SK-N-MC (cell line): Measurements from ENCODE around the gene UNC93A.
A peak's percentile ranks its signal among the peaks of the same experiment; 100 is the strongest.
"Not testable (repeated sequence)": the region's sequence is repeated elsewhere in the genome, so short reads cannot be mapped to it uniquely, and the experiment has no call there.

Experiments used
- DNase-seq: peaks from one replicate; pipeline ENCODE4 v3.0.0-alpha.2; 2011; ENCODE audit warnings: low read depth, low spot score
- H3K27ac ChIP-seq: fragments of 200-600 bp; sonication (generic); 2 replicates; pipeline ENCODE4 v1.5.1; 2016; ENCODE audit warnings: mixed run types
- H3K36me3 ChIP-seq: fragments of 200-600 bp; sonication (generic); 2 replicates; pipeline ENCODE4 v1.6.1; 2017; ENCODE audit warnings: antibody characterized with exemption, low read length, mixed read lengths; ENCODE audit not compliant: insufficient read depth
- H3K4me3 ChIP-seq: fragments of 200-600 bp; sonication (generic); 2 replicates; pipeline ENCODE4 v1.5.1; 2016
- H3K9ac ChIP-seq: fragments of 200-600 bp; sonication (generic); 2 replicates; pipeline ENCODE4 v1.8.0; 2017; ENCODE audit warnings: mixed run types, mixed read lengths; ENCODE audit not compliant: insufficient read length
- H3K9me3 ChIP-seq: fragments of 200-600 bp; sonication (generic); 2 replicates; pipeline ENCODE4 v1.6.1; 2017; ENCODE audit warnings: low read depth, mild to moderate bottlenecking, antibody characterized with exemption, low read length, moderate library complexity, mixed read lengths
- EZH2 ChIP-seq: fragments of 200-600 bp; sonication (generic); IDR thresholded peaks from one replicate; pipeline ENCODE4 v1.6.1; 2017; ENCODE audit warnings: antibody characterized with exemption
- FOXP2 ChIP-seq: optimal IDR thresholded peaks from 2 replicates; pipeline ENCODE3; 2011; ENCODE audit warnings: mild to moderate bottlenecking, moderate library complexity; ENCODE audit not compliant: insufficient read depth; ENCODE audit errors: extremely low read length, control extremely low read depth
- POLR2AphosphoS5 ChIP-seq: IDR thresholded peaks from 2 replicates; pipeline ENCODE4 v1.6.1; 2012; ENCODE audit warnings: mild to moderate bottlenecking, low read depth, low read length, borderline replicate concordance

UNC93A gene

DNA sequence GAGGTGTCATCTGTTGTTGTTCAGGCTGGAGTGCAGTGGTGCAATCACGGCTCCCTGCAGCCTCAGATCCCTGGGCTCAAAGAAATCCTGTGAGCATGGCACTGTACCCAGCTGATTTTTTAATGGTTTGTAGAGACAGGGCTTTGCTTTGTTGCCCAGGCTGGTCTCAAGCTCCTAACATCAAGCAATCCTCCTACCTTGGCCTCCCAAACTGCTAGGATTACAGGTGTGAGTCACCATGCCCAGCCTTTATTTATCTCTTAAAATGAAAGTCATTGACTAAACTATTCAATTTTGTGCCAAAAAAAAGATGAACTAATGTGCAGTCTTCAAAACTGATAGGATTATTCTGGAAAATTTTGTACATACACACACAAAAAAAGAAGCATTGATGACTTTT is 38.8 kb upstream of the UNC93A start:
- DNase-seq = no peak
- H3K4me3 ChIP-seq = no peak overlapping the region
- H3K9me3 ChIP-seq = no peaks in the 10 kb centered on the region
- H3K9ac ChIP-seq = no peak overlapping the region
- no peak overlapping the region for H3K27ac ChIP-seq
- H3K36me3 ChIP-seq = no peaks in the 10 kb centered on the region
- no peak for TF ChIP-seq POLR2AphosphoS5
- no peak for TF ChIP-seq FOXP2
- no peak for TF ChIP-seq EZH2

DNA sequence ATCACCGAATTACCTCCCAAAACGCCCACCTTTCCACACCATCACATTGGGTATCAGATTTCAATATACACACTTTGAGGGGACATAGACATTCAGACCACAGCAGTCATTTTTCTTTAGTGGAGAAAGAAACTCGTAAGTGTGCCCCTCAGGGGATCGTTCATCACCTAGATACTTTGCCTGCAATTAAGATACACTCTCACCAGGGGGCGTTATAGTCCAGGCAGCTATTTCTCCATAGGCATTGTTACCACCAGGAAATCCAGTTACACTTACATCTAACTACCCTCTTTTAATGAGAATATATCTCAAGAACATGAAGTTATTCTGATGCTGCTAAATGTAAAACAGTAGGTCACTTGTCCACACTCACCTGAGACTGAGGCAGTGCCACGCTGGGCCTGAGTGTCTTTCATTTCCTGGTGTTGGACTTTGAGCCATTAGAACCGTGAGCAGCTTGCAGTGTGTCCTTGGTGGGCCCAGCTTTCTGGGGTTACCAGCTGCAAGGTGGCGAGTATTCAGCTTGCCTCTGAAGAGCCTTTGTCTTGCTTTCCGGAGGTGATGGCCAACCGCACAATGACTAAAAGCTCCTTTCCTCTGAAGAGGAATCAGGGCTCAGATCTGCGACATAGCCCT is 35.1 kb upstream of the UNC93A start:
- H3K36me3 ChIP-seq = no peaks in the 10 kb centered on the region
- TF ChIP-seq FOXP2 = no peak
- no peak for TF ChIP-seq EZH2
- no peak for TF ChIP-seq POLR2AphosphoS5
- H3K9me3 ChIP-seq = no peaks in the 10 kb centered on the region
- H3K27ac ChIP-seq = no peak overlapping the region
- peak; percentile 5 for DNase-seq
- H3K9ac ChIP-seq = no peak overlapping the region
- no peak overlapping the region for H3K4me3 ChIP-seq

DNA sequence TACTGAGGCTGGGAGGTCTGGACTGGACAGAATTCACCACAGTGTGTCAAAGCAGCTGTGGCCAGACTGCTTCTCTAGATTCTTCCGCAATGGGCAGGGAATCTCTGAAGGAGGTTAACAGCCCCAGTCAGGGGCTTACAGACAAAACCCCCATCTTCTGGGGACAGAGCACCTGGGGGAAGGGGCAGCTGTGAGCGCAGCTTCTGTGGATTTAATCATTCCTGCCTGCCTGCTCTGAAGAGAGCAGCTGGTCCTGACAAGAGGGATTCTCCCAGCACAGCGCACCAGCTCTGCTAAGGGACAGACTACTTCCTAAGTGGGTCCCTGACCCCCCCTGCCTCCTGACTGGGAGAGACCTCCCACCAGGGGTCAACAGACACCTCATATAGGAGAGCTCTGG is 32.5 kb upstream of the UNC93A start:
- Histone ChIP-seq H3K9me3 (no peaks in the 10 kb centered on the region), H3K36me3 (no peaks in the 10 kb centered on the region), H3K4me3 (no peak overlapping the region), H3K27ac (no peak overlapping the region), H3K9ac (no peak overlapping the region)
- TF ChIP-seq POLR2AphosphoS5 (no peak), EZH2 (no peak), FOXP2 (no peak)
- no peak for DNase-seq

DNA sequence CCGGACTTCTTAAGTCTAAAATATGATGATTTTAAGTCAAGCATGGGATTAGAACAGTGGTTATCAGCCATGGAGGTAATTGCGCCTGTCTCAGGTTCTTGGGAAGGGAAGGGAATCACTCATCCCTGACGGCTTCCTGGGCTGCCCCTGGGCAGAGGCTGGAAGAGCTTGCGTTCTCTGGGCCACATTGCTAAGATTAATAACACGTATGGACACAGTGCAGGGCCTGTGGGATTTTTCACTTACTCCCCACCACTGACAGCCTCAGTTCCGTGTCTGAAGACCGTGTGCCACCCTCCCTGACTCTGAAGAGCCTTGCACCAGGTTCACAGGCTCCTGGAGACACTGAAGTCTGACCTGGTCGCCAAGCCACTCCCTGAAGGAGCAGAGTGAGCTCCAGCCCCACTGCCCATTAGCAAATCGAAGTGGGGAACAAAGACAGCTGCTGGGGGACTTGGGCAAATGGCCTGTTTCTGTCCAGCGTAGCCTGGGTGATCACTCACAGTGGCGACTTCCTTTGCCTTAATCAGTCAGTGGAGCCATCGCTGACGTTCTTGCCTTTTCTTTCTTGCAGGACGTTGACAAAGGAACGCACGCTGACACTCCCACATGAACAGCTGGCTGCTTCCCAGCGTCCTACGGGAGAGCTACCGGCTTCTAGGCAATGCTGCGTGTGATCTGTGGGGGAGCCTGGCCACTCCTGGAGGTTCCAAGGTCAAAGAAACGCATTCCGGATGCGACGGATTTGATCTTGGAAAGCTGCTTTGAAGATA is 24.9 kb upstream of the UNC93A start:
- H3K9me3 ChIP-seq, DNase-seq, H3K27ac ChIP-seq, H3K36me3 ChIP-seq, H3K9ac ChIP-seq, H3K4me3 ChIP-seq: not testable (repeated sequence)

DNA sequence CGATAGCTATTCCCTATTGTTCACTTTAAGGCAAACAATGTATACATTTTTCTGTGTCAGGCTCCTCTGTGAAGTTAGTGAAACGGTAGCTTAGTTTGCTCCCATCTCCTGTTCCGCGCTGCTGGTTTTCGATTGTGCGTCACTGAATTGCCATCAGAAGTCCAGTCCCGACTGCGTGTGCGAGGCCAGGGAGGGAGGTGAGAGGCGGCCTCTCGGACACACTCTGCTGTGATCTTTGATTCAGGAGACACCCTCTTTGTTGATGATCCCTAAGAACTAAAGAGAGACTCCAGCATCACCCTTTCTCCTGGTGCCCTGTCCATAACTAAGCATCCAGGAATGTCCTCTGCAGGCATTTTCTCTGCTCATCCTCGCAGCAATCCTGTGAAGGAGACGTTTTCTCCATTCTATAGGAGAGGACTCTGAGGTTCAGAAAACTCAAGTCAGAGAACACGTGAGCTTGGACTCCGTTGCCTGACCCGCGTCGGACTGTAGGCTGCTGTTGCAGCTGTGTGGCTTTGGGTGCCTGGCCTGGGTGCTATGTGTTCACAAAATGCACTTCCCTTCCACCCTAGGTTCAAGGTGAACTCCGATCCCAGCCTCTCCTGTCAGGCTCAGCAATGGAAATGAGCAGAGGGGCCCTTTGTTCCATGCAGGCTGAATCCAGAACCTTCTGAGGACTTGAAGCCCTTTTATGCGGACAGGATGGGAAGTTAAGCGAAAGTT is 24.1 kb upstream of the UNC93A start:
- Histone ChIP-seq H3K4me3 (no peak overlapping the region), H3K9me3 (no peaks in the 10 kb centered on the region), H3K9ac (no peak overlapping the region), H3K36me3 (no peaks in the 10 kb centered on the region), H3K27ac (no peak overlapping the region)
- TF ChIP-seq POLR2AphosphoS5 (no peak), EZH2 (no peak), FOXP2 (no peak)
- DNase-seq = no peak

DNA sequence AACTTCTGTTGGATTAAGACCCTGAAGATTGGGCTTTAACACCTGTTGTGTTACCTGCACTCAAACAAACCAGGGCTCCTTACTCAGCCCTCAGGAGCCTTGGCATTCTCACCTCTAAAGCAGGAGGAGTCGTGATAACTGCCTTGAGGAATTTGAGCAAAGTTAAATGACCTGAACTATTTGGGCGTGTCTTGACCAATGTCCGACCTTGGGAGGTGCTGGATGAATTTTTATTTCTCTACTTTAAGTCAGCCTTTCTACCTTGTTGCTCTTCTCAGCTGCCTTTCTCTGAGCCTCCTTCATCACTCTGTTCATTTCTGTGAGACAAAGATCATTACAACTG is 23.6 kb upstream of the UNC93A start:
- not testable (repeated sequence) for H3K27ac ChIP-seq, H3K36me3 ChIP-seq, DNase-seq, H3K4me3 ChIP-seq, H3K9ac ChIP-seq, H3K9me3 ChIP-seq

DNA sequence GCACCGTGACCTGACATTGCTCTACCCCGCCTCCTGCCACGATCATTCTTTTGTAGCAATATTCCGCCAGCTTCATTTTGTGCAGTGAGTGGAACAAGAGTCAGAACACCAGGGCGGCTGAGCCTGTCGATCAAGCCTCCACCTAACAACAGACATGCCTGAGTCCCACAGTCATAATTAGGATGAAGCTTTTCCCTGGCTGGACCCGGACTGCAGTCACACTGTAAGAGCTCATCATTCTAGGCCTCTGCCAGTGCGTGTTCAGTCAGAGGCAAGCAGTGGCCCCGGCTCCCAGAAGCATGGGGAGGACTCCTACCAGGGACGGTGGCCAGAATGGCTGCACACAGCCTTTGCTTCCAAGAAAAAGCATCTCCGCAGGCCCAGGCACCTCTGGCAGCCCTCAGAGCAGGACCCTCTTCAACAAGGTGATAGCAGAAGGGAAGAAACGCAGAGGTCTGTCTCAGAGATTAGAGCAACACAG is 23.2 kb upstream of the UNC93A start:
- Histone ChIP-seq H3K9me3 (no peaks in the 10 kb centered on the region), H3K27ac (no peak overlapping the region), H3K36me3 (no peaks in the 10 kb centered on the region), H3K4me3 (no peak overlapping the region), H3K9ac (no peak overlapping the region)
- no peak for TF ChIP-seq FOXP2
- TF ChIP-seq POLR2AphosphoS5 = no peak
- TF ChIP-seq EZH2 = no peak
- DNase-seq = no peak

DNA sequence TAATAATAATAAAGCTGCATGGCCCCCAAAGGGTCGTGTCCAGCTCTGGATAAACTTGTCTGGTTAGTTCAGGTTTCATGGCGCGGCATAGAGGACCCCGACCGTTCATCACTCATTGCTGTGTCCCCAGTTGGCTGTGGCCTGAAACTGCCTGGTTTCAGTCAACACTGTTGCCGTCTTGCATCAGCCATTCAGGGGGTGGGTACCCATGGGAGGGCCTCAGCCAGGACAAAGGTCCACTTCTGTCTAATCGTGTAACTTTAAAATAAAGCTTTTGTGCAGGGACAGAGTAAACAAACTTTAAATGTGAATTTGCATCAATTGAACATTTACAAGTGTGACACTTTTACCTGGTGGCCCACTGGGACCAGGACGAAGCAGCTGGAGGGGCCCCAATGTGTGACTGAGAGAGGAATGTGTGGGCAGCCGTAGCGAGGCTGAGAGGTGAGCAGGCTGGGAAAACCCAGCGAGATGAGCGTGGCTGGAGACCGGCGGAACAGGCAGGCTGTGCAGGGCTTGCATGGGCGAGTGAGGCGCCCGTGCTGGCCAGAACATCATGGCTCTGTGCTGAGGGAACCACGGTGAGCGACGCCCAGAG is 22.3 kb upstream of the UNC93A start:
- TF ChIP-seq FOXP2 = no peak
- TF ChIP-seq EZH2 = no peak
- no peak for TF ChIP-seq POLR2AphosphoS5
- no peaks in the 10 kb centered on the region for H3K36me3 ChIP-seq
- H3K4me3 ChIP-seq = no peak overlapping the region
- H3K9me3 ChIP-seq = no peaks in the 10 kb centered on the region
- no peak for DNase-seq
- no peak overlapping the region for H3K27ac ChIP-seq
- no peak overlapping the region for H3K9ac ChIP-seq
